ENCODE results near the gene KCND2.

DNA sequence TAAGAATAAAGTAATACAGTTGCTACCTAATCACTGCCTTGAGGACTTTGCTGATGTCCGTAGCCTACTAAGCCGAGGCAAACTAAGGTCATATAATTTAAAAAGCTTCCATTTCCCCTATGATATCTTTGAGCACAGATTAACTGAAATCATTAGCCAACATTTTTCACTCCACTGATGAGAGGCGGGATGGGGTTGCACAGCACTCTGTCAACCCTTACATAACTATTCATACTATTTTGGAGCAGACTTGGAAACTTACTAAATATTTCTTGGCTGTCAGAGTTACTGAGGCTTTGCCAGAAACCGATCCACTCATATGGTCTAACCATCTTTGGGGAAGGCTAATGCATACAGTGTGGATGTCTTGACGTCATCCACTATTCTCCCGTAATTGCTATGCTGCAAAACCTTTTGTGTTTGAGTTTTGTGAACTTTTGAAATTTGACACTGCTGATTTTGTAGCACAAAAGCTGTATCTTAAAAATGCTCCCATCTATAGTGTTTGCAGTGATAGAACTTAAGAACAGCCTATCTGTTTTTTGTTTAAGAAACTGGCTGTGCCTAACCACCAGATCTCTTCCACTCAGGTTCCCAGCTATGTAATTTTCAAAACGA is 336.3 kb downstream of the KCND2 start:
- TF ChIP-seq, protein P1, sequence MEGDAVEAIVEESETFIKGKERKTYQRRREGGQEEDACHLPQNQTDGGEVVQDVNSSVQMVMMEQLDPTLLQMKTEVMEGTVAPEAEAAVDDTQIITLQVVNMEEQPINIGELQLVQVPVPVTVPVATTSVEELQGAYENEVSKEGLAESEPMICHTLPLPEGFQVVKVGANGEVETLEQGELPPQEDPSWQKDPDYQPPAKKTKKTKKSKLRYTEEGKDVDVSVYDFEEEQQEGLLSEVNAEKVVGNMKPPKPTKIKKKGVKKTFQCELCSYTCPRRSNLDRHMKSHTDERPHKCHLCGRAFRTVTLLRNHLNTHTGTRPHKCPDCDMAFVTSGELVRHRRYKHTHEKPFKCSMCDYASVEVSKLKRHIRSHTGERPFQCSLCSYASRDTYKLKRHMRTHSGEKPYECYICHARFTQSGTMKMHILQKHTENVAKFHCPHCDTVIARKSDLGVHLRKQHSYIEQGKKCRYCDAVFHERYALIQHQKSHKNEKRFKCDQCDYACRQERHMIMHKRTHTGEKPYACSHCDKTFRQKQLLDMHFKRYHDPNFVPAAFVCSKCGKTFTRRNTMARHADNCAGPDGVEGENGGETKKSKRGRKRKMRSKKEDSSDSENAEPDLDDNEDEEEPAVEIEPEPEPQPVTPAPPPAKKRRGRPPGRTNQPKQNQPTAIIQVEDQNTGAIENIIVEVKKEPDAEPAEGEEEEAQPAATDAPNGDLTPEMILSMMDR (IDR thresholded peaks at IDR 0.05) = no peak
- no peak for TF ChIP-seq POLR2A (IDR thresholded peaks at IDR 0.05)
- TF ChIP-seq EP300 (IDR thresholded peaks at IDR 0.05) = no peak

Data from tibial nerve (tissue), 4 donors.